Tibial artery (tissue), 4 donors: ENCODE data around the gene ADAM19.
A peak's percentile ranks its signal among the peaks of the same experiment; 100 is the strongest.

Experiments used
- DNase-seq, 2 donors: peaks; one replicate each; pipeline ENCODE4 v3.0.0-alpha.2; 2019
- H3K27ac ChIP-seq, 2 donors: fragments of 200-600 bp; sonication (generic) in 1 of 2; 1 replicate in 1 of 2; 2 replicates in 1 of 2; pipeline ENCODE4 v1.5.1; 2018 to 2019; ENCODE audit warnings: mild to moderate bottlenecking in 1 of 2
- H3K27me3 ChIP-seq, 2 donors: fragments of 200-600 bp; sonication (generic) in 1 of 2; one replicate each; pipeline versions ENCODE4 v1.5.1 to v1.6.0; 2016 to 2019
- H3K36me3 ChIP-seq, 3 donors: fragments of 200-600 bp; sonication (generic) in 2 of 3; one replicate each; pipeline ENCODE4 v1.5.1; 2016 to 2019; ENCODE audit warnings: mild to moderate bottlenecking in 2 of 3
- H3K4me1 ChIP-seq, 4 donors: fragments of 200-600 bp; sonication (generic) in 2 of 4; 1 replicate in 3 of 4; 2 replicates in 1 of 4; pipeline ENCODE4 v1.5.1; 2016 to 2019
- H3K4me3 ChIP-seq, 2 donors: fragments of 200-600 bp; sonication (generic) in 1 of 2; 1 replicate in 1 of 2; 2 replicates in 1 of 2; pipeline ENCODE4 v1.5.1; 2018 to 2019; ENCODE audit warnings: mild to moderate bottlenecking in 2 of 2
- H3K9me3 ChIP-seq, 3 donors: fragments of 200-600 bp; sonication (generic) in 1 of 3; one replicate each; pipeline ENCODE4 v1.5.1; 2016 to 2019
- CTCF ChIP-seq, 2 experiments: fragments of 200-600 bp in 1 of 2; fragments of 450-650 bp in 1 of 2; IDR thresholded peaks; one replicate each; pipeline ENCODE4 v1.5.1; 2017 to 2019; ENCODE audit warnings: antibody characterized with exemption in 2 of 2, mild to moderate bottlenecking in 1 of 2, moderate library complexity in 1 of 2
- intact Hi-C: fragments of 100-400 bp; cut with DNase I; formaldehyde crosslinking; loops from one replicate; pipeline ENCODE4 v1.15.0; 2023; ENCODE audit warnings: low total_unique reads

ADAM19 gene

GRCh38 chr5:157471709-157472108, 103.9 kb downstream of the ADAM19 start:
- intact Hi-C loops, result no loop called here
- DNase-seq, result no peak
- H3K9me3 ChIP-seq, result no peaks in the 10 kb centered on the region
- peaks cover 0 to 7% (median 3%) of the 10 kb centered on the region in 4 donors for H3K4me1 ChIP-seq
- H3K27me3 ChIP-seq, result no peaks in the 10 kb centered on the region
- peak; percentile 31 to 42 for TF ChIP-seq CTCF (IDR thresholded peaks at IDR 0.05)
- no peaks in the 10 kb centered on the region for H3K36me3 ChIP-seq
- H3K27ac ChIP-seq, result no peak overlapping the region
- H3K4me3 ChIP-seq, result no peak overlapping the region

GRCh38 chr5:157470631-157471030, 104.9 kb downstream of the ADAM19 start:
- Histone ChIP-seq H3K4me1 (peaks cover 0 to 7% (median 3%) of the 10 kb centered on the region in 4 donors), H3K36me3 (no peaks in the 10 kb centered on the region), H3K4me3 (no peak overlapping the region), H3K9me3 (no peaks in the 10 kb centered on the region), H3K27me3 (no peaks in the 10 kb centered on the region), H3K27ac (no peak overlapping the region)
- DNase-seq, result no peak
- TF ChIP-seq CTCF (IDR thresholded peaks at IDR 0.05), result no peak
- intact Hi-C loops, result no loop called here

- intact Hi-C loops, result no loop called here
- H3K4me1 ChIP-seq, result peaks cover 0 to 11% (median 4%) of the 10 kb centered on the region in 4 donors
- no peaks in the 10 kb centered on the region for H3K9me3 ChIP-seq
- no peak overlapping the region for H3K27ac ChIP-seq
- no peaks in the 10 kb centered on the region for H3K36me3 ChIP-seq
- no peak overlapping the region for H3K4me3 ChIP-seq
- H3K27me3 ChIP-seq, result no peaks in the 10 kb centered on the region
- TF ChIP-seq CTCF (IDR thresholded peaks at IDR 0.05), result no peak
- DNase-seq, result no peak
Measured at GRCh38 chr5:157469687-157470086, 105.9 kb downstream of the ADAM19 start.

- H3K36me3 ChIP-seq, result no peaks in the 10 kb centered on the region
- H3K4me1 ChIP-seq, result peaks cover 0 to 17% (median 6%) of the 10 kb centered on the region in 4 donors
- no peak overlapping the region for H3K4me3 ChIP-seq
- TF ChIP-seq CTCF (IDR thresholded peaks at IDR 0.05), result no peak
- no peaks in the 10 kb centered on the region for H3K27me3 ChIP-seq
- intact Hi-C loops, result no loop called here
- no peaks in the 10 kb centered on the region for H3K9me3 ChIP-seq
- H3K27ac ChIP-seq, result no peak overlapping the region
- DNase-seq, result no peak
Measured at GRCh38 chr5:157469073-157469472, 106.5 kb downstream of the ADAM19 start.

GRCh38 chr5:157468293-157468965, 107.1 kb downstream of the ADAM19 start:
- TF ChIP-seq CTCF (IDR thresholded peaks at IDR 0.05), result no peak

More at GRCh38 chr5:157468293-157468965, 107.1 kb downstream of the ADAM19 start:
- no peak overlapping the region for H3K4me3 ChIP-seq
- intact Hi-C loops, result no loop called here
- no peaks in the 10 kb centered on the region for H3K27me3 ChIP-seq
- DNase-seq, result no peak
- H3K27ac ChIP-seq, result no peak overlapping the region
- no peaks in the 10 kb centered on the region for H3K36me3 ChIP-seq
- no peaks in the 10 kb centered on the region for H3K9me3 ChIP-seq
- peaks cover 0 to 13% (median 5%) of the 10 kb centered on the region in 4 donors for H3K4me1 ChIP-seq
